GM12892 (cell line): Measurements from ENCODE around the gene SLC6A6.

Source experiments
- POLR2A ChIP-seq: IDR thresholded peaks from 2 replicates; pipeline ENCODE4 v1.6.1; 2011; ENCODE audit warnings: low read depth, low read length, control low read depth
- POLR2AphosphoS5 ChIP-seq: IDR thresholded peaks from 2 replicates; pipeline ENCODE4 v1.6.1; 2011; ENCODE audit warnings: low read depth, low read length, control low read depth

- TF ChIP-seq POLR2AphosphoS5, result no peak
- TF ChIP-seq POLR2A, result no peak
Observed at GRCh38 chr3:14538451-14539088, 136.2 kb downstream of the SLC6A6 start.
